Measurements from ENCODE around the gene ERAL1.

DNA sequence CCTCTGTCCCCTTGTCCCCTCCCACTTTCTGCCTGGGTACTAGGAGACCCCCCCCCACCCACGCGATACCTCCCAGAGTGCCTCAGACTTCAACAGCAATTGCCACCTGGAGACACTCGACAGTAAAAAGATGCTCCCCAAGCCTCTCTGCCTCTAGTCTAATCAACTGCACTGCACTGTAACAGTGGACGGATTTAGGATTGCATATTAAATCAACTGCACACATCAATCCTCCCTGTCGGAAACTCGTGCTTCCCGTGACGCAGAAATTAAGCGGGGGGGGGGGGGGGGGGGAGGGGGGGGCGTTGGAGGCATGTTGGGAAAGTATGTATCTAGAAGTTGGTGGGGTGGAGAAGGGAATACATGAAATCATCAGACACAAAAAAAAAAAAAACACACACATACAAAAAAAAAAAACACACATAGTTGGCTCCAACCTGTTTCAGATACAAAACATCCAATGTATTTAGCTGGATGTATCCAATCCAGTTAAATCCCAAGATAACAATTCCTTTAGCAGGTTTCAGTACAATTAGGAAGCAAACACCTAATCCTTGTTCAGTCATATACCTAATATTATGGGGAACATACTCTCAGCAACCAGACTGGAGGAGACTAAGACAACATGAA is 42.0 kb upstream of the ERAL1 start:
- TF ChIP-seq ZBTB7A (CRISPR knock-in tag; IDR thresholded peaks at IDR 0.05), result no peak
- no peak for TF ChIP-seq MAFK (conservative IDR thresholded peaks at IDR 0.05 in 1 of 2, IDR thresholded peaks at IDR 0.05 in 1 of 2; ENCODE audit: low read length in 2 of 2)
- no peak for TF ChIP-seq TCF7 (IDR thresholded peaks at IDR 0.05; ENCODE audit: low read depth)
- TF ChIP-seq SP2 (CRISPR knock-in tag; IDR thresholded peaks at IDR 0.05), result no peak
- no peak for TF ChIP-seq HDAC2 (CRISPR knock-in tag; IDR thresholded peaks at IDR 0.05)
- no peak for TF ChIP-seq TBL1XR1 (IDR thresholded peaks at IDR 0.05; ENCODE audit: borderline replicate concordance, low read length, partially characterized antibody)
- TF ChIP-seq ZHX2 (IDR thresholded peaks at IDR 0.05; ENCODE audit: low read depth), result no peak
- no peak for TF ChIP-seq ZHX2 (CRISPR knock-in tag; IDR thresholded peaks at IDR 0.05; ENCODE audit: borderline replicate concordance)
- no peak for TF ChIP-seq ZZZ3 (CRISPR knock-in tag; IDR thresholded peaks at IDR 0.05; ENCODE audit: borderline replicate concordance)
- TF ChIP-seq, protein P1, sequence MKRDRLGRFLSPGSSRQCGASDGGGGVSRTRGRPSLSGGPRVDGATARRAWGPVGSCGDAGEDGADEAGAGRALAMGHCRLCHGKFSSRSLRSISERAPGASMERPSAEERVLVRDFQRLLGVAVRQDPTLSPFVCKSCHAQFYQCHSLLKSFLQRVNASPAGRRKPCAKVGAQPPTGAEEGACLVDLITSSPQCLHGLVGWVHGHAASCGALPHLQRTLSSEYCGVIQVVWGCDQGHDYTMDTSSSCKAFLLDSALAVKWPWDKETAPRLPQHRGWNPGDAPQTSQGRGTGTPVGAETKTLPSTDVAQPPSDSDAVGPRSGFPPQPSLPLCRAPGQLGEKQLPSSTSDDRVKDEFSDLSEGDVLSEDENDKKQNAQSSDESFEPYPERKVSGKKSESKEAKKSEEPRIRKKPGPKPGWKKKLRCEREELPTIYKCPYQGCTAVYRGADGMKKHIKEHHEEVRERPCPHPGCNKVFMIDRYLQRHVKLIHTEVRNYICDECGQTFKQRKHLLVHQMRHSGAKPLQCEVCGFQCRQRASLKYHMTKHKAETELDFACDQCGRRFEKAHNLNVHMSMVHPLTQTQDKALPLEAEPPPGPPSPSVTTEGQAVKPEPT (CRISPR knock-in tag; IDR thresholded peaks at IDR 0.05; ENCODE audit: low read depth), result no peak
- TF ChIP-seq EZH2 (conservative IDR thresholded peaks at IDR 0.05; ENCODE audit: low read depth, low read length), result no peak
- TF ChIP-seq REPIN1 (CRISPR knock-in tag; IDR thresholded peaks at IDR 0.05; ENCODE audit: borderline replicate concordance, low read depth), result no peak
- no peak for TF ChIP-seq GABPA (IDR thresholded peaks at IDR 0.05; ENCODE audit: low read depth, low read length)
- no peak for TF ChIP-seq GABPA (CRISPR knock-in tag; IDR thresholded peaks at IDR 0.05; ENCODE audit: low read depth)
- no peak for TF ChIP-seq POLR2AphosphoS5 (IDR thresholded peaks at IDR 0.05; ENCODE audit: low read depth, low read length)
- TF ChIP-seq KLF12 (CRISPR knock-in tag; IDR thresholded peaks at IDR 0.05; ENCODE audit: borderline replicate concordance), result no peak

All from HepG2 (cell line).